T-helper 1 cell treated with Interleukin-12 subunit alpha and Interleukin-12 subunit beta and Interleukin-4 antibody, amounts not matched to agents 30 μg/mL and 1 μg/mL, for 36 hours (primary cell): ENCODE results near the gene KISS1R.
"Not testable (repeated sequence)": the region's sequence is repeated elsewhere in the genome, so short reads cannot be mapped to it uniquely, and the experiment has no call there.

Experiments
- H3K27ac Mint-ChIP-seq: one replicate; pipeline ENCODE4 v1.8.0; 2021; ENCODE audit warnings: mild to moderate bottlenecking, mixed read lengths
- H3K27me3 Mint-ChIP-seq: one replicate; pipeline ENCODE4 v1.8.0; 2021; ENCODE audit warnings: low read depth, mixed read lengths
- H3K36me3 Mint-ChIP-seq: one replicate; pipeline ENCODE4 v1.8.0; 2021; ENCODE audit warnings: low read depth, mixed read lengths
- H3K4me1 Mint-ChIP-seq: one replicate; pipeline ENCODE4 v1.8.0; 2021; ENCODE audit warnings: low read depth, mixed read lengths
- H3K4me3 Mint-ChIP-seq: one replicate; pipeline ENCODE4 v1.8.0; 2021; ENCODE audit warnings: mild to moderate bottlenecking, moderate library complexity, mixed read lengths
- H3K9me3 Mint-ChIP-seq: one replicate; pipeline ENCODE4 v1.8.0; 2021; ENCODE audit warnings: mixed read lengths

KISS1R gene

GRCh38 chr19:952680-953444 lies 35.7 kb downstream of the KISS1R start:
- Mint-ChIP-seq H3K4me1 (peaks cover 2% of the 10 kb centered on the region), H3K4me3 (peak overlapping the region; percentile 34), H3K36me3 (no peaks in the 10 kb centered on the region), H3K9me3 (no peaks in the 10 kb centered on the region), H3K27ac (peak overlapping the region; percentile 49), H3K27me3 (no peaks in the 10 kb centered on the region)

- no peaks in the 10 kb centered on the region for H3K27me3 Mint-ChIP-seq
These were observed 36.5 kb downstream of the KISS1R start for GRCh38 chr19:953445-954271.

GRCh38 chr19:954272-954671 lies 37.1 kb downstream of the KISS1R start:
- peaks cover 4% of the 10 kb centered on the region for H3K4me1 Mint-ChIP-seq
- no peaks in the 10 kb centered on the region for H3K9me3 Mint-ChIP-seq
- no peak overlapping the region for H3K4me3 Mint-ChIP-seq
- H3K27ac Mint-ChIP-seq = no peak overlapping the region
- H3K36me3 Mint-ChIP-seq = no peaks in the 10 kb centered on the region
- H3K27me3 Mint-ChIP-seq = no peaks in the 10 kb centered on the region

More at GRCh38 chr19:953445-954271, 36.5 kb downstream of the KISS1R start:
- H3K4me1 Mint-ChIP-seq = peaks cover 2% of the 10 kb centered on the region
- no peaks in the 10 kb centered on the region for H3K36me3 Mint-ChIP-seq
- H3K27ac Mint-ChIP-seq = no peak overlapping the region
- H3K9me3 Mint-ChIP-seq = no peaks in the 10 kb centered on the region
- H3K4me3 Mint-ChIP-seq = no peak overlapping the region

GRCh38 chr19:954672-955494 lies 37.8 kb downstream of the KISS1R start:
- peaks cover 4% of the 10 kb centered on the region for H3K4me1 Mint-ChIP-seq
- no peaks in the 10 kb centered on the region for H3K27me3 Mint-ChIP-seq
- H3K27ac Mint-ChIP-seq = no peak overlapping the region
- no peak overlapping the region for H3K4me3 Mint-ChIP-seq
- no peaks in the 10 kb centered on the region for H3K9me3 Mint-ChIP-seq
- H3K36me3 Mint-ChIP-seq = no peaks in the 10 kb centered on the region

GRCh38 chr19:955803-956765 lies 39.0 kb downstream of the KISS1R start:
- no peaks in the 10 kb centered on the region for H3K9me3 Mint-ChIP-seq
- no peaks in the 10 kb centered on the region for H3K27me3 Mint-ChIP-seq
- H3K4me1 Mint-ChIP-seq = peaks cover 4% of the 10 kb centered on the region
- no peaks in the 10 kb centered on the region for H3K36me3 Mint-ChIP-seq
- H3K4me3 Mint-ChIP-seq = no peak overlapping the region
- no peak overlapping the region for H3K27ac Mint-ChIP-seq

GRCh38 chr19:956766-957440 lies 39.8 kb downstream of the KISS1R start:
- no peak overlapping the region for H3K27ac Mint-ChIP-seq
- no peaks in the 10 kb centered on the region for H3K36me3 Mint-ChIP-seq
- H3K4me3 Mint-ChIP-seq = no peak overlapping the region
- H3K4me1 Mint-ChIP-seq = peaks cover 4% of the 10 kb centered on the region
- H3K9me3 Mint-ChIP-seq = no peaks in the 10 kb centered on the region
- no peaks in the 10 kb centered on the region for H3K27me3 Mint-ChIP-seq

- not testable (repeated sequence) for H3K9me3 Mint-ChIP-seq, H3K27me3 Mint-ChIP-seq, H3K4me3 Mint-ChIP-seq, H3K4me1 Mint-ChIP-seq, H3K36me3 Mint-ChIP-seq, H3K27ac Mint-ChIP-seq
These were observed 40.4 kb downstream of the KISS1R start for GRCh38 chr19:957578-957977.

GRCh38 chr19:958967-959855 lies 42.1 kb downstream of the KISS1R start:
- H3K4me3 Mint-ChIP-seq = no peak overlapping the region
- peak overlapping the region; percentile 36 for H3K27ac Mint-ChIP-seq
- no peaks in the 10 kb centered on the region for H3K9me3 Mint-ChIP-seq
- H3K4me1 Mint-ChIP-seq = peaks cover 7% of the 10 kb centered on the region
- peaks cover 5% of the 10 kb centered on the region for H3K36me3 Mint-ChIP-seq
- H3K27me3 Mint-ChIP-seq = no peaks in the 10 kb centered on the region

- H3K27ac Mint-ChIP-seq = no peak overlapping the region
- peaks cover 11% of the 10 kb centered on the region for H3K36me3 Mint-ChIP-seq
- peaks cover 1% of the 10 kb centered on the region for H3K9me3 Mint-ChIP-seq
These were observed 42.9 kb downstream of the KISS1R start for GRCh38 chr19:960020-960419.

GRCh38 chr19:960601-960938 lies 43.4 kb downstream of the KISS1R start:
- no peak overlapping the region for H3K27ac Mint-ChIP-seq
- no peak overlapping the region for H3K4me3 Mint-ChIP-seq
- H3K4me1 Mint-ChIP-seq = peaks cover 9% of the 10 kb centered on the region
- H3K9me3 Mint-ChIP-seq = peaks cover 4% of the 10 kb centered on the region
- no peaks in the 10 kb centered on the region for H3K27me3 Mint-ChIP-seq
- peaks cover 16% of the 10 kb centered on the region for H3K36me3 Mint-ChIP-seq

More at GRCh38 chr19:960020-960419, 42.9 kb downstream of the KISS1R start:
- Mint-ChIP-seq H3K27me3 (no peaks in the 10 kb centered on the region), H3K4me3 (no peak overlapping the region), H3K4me1 (peaks cover 7% of the 10 kb centered on the region)

GRCh38 chr19:961866-962620 lies 44.9 kb downstream of the KISS1R start:
- Mint-ChIP-seq H3K4me3 (no peak overlapping the region), H3K9me3 (peaks cover 4% of the 10 kb centered on the region), H3K27ac (peak overlapping the region; percentile 55), H3K27me3 (no peaks in the 10 kb centered on the region), H3K36me3 (peaks cover 18% of the 10 kb centered on the region), H3K4me1 (peaks cover 9% of the 10 kb centered on the region)
